HG02885 (cell line): Measurements from ENCODE around the gene KCNK10.
A peak's percentile ranks its signal among the peaks of the same experiment; 100 is the strongest.

Source experiments
- ATAC-seq: cut with Tn5 transposase; IDR thresholded peaks from one replicate; pipeline ENCODE4 v1.9.1; 2021; ENCODE audit warnings: mild to moderate bottlenecking; ENCODE audit not compliant: unreplicated experiment, poor library complexity

KCNK10 gene

DNA sequence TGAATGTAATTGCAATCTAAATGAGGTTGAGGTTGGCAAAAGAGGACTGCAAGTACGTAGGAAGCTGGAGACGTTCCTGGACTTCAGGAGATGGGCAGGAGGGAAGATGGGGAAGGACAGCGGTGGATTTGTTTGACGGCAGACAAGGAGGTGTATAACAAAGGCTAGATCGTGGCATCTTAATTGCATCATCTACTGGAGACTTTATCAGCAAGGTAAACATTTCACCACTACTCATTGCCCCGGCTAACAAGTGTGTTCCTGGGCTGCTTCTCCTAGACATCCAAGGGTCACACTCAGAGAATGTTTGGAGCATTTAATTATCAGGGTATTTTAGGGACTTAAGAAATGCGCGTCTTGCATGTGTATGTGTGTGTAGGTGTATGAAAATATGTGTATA, 128.5 kb downstream of the KCNK10 start:
- no peak for ATAC-seq

GRCh38 chr14:88191605-88192004, 131.5 kb downstream of the KCNK10 start:
- ATAC-seq = no peak

DNA sequence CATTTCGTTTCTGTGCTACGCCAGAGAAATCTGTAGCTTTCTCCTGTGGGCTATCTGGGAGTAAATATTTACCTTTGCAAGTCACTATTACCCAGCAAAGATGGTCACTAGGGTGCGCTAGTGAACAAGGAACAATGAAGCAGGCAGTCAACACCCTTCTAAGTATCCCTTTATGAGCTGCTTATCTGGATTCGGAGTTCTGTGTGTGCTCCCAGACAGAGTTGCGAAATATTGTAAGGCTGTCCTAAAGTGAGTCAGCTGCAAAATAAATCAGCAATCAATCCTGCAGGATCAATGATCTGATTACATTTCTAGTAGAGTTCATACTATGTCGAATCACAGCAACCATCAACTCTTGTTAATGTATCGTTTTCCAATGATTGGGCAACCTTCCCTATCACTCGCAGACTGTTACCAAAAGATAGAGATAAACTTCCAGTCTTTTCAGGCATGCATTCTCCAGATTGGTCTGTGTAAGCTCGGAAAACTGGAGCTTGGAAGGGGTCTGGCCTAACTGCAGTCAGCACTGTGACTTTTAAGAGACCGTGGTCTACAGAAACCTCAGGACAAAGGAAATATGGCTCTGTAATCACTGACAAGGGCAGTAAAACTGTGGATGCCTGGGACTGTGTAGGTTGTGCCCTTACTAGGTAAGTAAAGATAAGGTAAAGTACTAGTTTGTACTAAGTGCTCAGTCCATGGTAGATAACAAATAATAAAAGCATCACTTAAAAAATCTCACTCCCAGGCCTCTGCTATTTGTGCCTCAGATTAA, 133.5 kb downstream of the KCNK10 start:
- peak; percentile 81 for ATAC-seq

DNA sequence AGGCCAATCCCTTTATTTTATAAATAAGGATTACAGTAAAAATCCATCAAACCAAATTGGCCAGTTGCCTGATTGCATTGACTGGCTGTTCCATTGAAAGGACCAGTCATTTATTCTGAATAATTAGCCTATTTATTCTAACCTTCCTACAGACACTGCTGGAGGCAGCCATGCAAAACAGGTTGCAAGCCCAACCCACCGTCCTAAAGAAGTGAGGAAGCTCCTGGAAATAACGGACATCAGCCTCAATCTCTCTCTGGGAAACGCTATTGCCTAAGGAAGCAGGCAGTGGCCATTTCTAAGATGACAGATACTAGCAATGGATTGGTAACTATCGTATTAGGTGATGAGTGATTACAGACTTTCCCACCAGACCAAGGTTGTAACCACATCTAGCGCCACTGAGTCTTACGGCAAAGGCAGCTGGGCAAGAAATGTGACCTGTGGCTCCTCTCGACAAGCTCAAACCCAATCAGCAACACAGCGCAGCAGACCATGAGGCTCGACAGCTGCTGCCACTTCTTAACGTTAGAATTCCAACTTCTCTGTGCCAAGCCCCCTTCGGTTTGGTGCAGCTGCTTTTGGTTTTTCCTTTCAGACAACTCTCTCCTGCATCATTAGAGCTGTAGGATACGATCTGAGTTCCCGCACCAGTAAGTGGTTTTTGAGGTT, 134.2 kb downstream of the KCNK10 start:
- ATAC-seq = peak; percentile 61

- no peak for ATAC-seq
Observed at GRCh38 chr14:88185843-88186242, 137.2 kb downstream of the KCNK10 start.

DNA sequence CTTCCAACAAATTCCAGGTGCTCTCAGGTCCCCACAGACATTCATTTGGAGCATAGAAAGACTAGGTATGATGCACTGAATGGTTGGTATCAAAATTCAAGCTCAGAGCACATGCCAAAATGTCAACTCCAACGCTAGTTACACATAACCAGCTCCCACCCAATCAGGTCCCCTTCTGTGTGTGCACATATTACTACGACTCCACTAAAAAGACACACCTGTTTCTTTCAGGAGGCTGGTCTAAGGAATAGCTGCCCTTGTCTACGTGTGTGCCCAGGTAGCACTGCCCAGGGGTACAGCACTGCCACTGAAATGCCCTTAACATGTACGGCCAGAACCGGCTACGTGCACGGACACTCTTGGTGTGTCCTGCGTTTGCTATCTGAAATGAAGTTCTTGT, 138.1 kb downstream of the KCNK10 start:
- no peak for ATAC-seq

DNA sequence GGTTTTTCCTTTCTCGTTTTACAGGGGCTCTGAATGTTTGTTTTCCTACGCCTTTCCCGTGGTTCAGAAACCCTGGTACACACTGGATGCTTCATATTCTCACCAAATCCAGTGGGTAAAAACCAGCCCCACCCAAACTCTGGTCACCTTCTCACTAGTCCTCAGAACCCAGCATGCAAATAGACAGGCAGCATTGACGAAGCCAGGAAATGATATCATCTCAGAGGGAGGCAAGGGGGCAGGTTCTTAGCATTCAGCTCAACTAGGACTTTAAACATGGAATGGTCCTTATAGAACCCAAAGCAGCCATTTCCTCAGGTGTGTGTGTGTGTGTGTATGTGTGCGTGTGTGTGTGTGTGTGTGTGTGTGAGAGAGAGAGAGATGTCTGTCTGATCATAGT, 142.0 kb downstream of the KCNK10 start:
- peak; percentile 81 for ATAC-seq

DNA sequence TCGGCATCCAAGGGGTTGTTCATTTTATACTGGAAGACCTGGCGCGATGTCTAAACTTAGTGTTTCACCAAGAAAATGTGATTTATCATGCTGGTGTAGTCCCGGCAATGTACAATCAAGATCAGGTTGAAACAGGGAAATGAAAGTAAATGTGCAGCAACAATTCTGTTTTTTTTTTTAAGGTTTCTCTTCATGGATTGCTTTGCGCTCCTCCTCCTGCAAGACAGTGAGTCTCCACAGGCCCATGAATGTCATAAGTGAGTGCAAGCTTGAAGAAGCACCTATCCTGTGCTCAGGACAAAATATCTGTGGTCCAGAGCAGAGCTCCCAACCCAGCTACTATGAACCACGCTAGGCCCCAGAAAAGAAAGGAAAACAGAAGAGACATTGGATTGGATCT, 143.4 kb downstream of the KCNK10 start:
- ATAC-seq = no peak

DNA sequence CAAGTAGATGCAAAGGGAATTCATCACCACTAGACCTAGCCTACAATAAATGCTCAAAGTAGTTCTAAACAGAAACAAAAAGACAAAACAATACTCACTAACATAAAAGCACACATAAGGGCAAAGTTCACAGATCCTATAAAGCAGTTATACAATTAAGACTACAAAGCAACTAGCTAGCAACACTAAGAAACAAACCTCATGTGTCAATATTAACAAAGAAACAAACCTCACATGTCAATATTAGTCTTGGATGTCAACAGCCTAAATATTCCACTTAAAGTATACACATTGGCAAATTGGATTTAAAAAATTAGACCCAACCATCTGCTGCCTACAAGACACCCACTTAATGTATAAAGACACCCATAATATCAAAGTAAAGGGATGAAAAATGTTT, 152.7 kb downstream of the KCNK10 start:
- no peak for ATAC-seq

DNA sequence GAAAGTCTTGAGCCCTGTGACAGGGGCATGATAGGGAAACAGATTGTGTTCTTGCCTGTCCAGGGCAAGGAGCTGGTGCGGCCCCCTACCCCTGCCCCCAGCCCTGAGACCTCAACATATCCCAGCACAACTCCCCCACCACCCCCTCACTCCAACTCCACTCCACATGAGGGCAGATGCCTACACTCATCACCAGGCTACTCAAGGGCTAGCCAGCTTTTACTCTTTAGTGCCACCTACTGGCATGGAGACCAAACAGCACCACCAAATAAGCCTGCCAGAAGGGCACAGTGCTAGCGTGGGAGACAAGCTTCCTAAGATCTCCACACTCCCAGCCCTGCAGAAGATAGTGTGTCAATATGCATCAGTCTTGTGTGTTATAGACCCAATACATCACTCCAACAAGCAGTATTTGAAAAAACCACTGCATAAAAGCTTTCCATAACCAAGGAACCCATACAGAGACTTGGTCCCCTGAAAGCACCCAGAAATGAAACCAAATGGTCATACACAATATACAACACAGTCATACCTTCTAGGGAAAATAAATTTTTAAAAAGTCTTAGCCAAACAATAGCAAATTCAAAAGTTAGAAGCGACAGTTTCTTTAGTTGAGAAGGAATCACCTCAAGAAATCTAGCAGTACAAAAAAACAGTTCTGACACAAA, 154.4 kb downstream of the KCNK10 start:
- peak; percentile 89 for ATAC-seq

DNA sequence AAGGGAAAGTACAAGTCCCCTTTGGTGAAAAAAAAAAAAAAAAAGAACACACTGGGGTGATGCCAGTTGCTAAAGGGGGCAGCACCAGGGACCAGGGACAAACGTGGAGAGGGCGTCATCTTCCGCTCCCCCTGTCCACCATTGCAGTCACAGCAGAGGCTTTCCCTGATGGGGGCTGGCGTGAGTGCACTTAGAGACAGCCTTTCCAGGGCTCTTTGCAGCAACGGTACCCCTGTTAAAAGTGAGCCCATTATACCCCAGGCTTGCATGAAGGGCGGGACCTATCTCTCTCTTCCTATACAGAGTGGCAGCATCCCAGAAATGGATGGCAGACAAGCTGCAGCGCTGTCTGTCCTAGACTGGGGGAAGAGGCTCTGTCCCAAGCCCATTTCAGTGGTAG, 155.0 kb downstream of the KCNK10 start:
- ATAC-seq = no peak

- no peak for ATAC-seq
Observed at GRCh38 chr14:88166616-88167015, 156.5 kb downstream of the KCNK10 start.

- ATAC-seq = no peak
Observed at GRCh38 chr14:88164906-88165534, 158.0 kb downstream of the KCNK10 start.

GRCh38 chr14:88163731-88164255, 159.3 kb downstream of the KCNK10 start:
- ATAC-seq = no peak

GRCh38 chr14:88156127-88156526, 166.9 kb downstream of the KCNK10 start:
- ATAC-seq = no peak

DNA sequence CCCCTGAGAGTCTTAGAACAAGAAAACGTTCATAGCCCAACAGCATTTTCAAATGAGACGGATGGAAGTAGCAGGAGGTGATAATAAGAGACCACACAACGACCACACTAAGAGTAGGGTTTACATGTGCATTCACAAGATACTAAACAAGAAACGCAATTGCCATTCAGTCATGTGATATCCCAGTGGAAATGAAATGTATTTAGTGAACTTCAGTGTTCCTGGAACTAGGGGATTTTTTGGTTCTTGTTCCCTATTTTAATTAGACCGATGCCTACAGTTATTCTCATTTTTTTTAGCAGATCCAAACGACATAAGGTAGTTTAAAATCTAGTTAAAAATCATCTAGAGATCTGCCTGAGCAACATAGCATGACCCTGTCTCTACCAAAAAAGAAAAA, 168.1 kb downstream of the KCNK10 start:
- no peak for ATAC-seq

DNA sequence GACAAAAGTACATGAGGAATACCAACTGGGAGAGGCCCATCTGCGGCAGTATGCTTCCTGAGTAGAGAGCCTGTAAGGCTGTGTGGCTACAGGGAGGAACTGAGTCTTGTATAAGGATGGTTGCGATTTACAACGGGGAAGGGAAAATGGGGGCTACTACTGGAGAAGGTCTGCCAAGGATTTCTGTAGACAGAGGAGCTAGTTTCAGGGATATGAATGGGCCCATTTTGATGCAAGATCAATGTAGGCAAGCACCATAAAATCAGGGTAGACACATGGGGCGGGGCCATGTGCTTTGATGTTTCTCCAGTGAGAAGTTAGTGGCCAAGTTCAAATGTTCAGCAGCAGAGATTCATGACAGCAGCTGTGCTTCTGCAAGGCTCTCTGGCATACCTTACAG, 168.7 kb downstream of the KCNK10 start:
- ATAC-seq = no peak

GRCh38 chr14:88146881-88147649, 176.0 kb downstream of the KCNK10 start:
- ATAC-seq = no peak

DNA sequence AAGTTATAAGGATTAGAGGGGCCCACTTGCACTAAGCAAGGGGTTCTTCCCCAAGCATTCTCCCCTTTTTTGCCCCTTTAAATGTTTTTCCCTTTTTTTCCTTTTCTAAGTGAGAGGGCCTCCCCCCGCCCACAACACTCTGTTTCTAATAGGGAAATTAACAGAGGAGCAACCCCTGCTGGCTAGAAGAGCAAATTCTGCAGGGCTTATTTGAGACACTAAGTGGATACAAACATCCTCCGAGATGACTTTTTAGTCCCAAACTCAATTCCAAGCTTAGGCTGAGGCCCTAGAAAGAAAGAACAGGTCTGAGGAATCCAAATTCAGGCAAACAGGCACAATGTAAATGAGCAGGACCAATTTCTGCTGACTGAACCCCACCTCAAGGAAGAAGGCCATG, 179.3 kb downstream of the KCNK10 start:
- ATAC-seq = no peak

DNA sequence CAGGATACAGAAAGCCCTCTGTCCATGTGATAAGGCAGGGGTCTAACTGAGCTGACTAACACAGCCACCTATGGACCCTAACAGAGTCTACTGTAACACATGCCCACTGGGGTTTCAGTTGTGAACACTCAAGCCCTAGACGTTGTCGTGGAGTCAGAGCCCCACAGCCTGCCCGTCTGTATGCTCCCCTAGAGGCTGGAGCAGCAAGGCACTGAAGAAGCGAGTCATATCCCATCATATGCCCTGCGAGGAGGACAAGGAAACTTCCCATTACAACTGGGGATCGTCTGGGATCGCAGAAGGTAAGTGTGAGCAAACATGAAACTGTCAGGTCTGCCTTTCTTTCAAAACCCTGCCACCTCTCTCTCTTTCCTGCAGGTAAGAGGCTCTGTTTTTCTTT, 180.1 kb downstream of the KCNK10 start:
- ATAC-seq = no peak
